ENCODE results near the gene PKD1L1. TPM values are rescaled to one million over a fixed set of nuclear protein-coding genes. Genes with fewer than 3 reads are reported as not detected.
"Not testable (repeated sequence)": the region's sequence is repeated elsewhere in the genome, so short reads cannot be mapped to it uniquely, and the experiment has no call there.

Gene PKD1L1
- total RNA-seq, 1 experiment from 2014 or later = 0.17 TPM

GRCh38 chr7:47956220-47956619, 8.0 kb upstream of the PKD1L1 start:
- DNase-seq (ENCODE audit: low read depth) = no peak

GRCh38 chr7:47954231-47954911, 6.1 kb upstream of the PKD1L1 start:
- peak; percentile 60 for DNase-seq (ENCODE audit: low read depth)

- DNase-seq (ENCODE audit: low read depth) = no peak
Measured at GRCh38 chr7:47953822-47954221, 5.6 kb upstream of the PKD1L1 start.

- DNase-seq (ENCODE audit: low read depth) = no peak
Measured at GRCh38 chr7:47952224-47952623, 4.0 kb upstream of the PKD1L1 start.

- DNase-seq (ENCODE audit: low read depth) = no peak
Measured at GRCh38 chr7:47951374-47951773, 3.1 kb upstream of the PKD1L1 start.

- DNase-seq (ENCODE audit: low read depth) = no peak
Measured at GRCh38 chr7:47950714-47951113, 2.4 kb upstream of the PKD1L1 start.

GRCh38 chr7:47949703-47950102, 1.4 kb upstream of the PKD1L1 start:
- DNase-seq (ENCODE audit: low read depth) = no peak

GRCh38 chr7:47947355-47947749, 914 bp downstream of the PKD1L1 start:
- no peak for DNase-seq (ENCODE audit: low read depth)

- no peak for DNase-seq (ENCODE audit: low read depth)
Measured at GRCh38 chr7:47946581-47947354, 1.5 kb downstream of the PKD1L1 start.

GRCh38 chr7:47945261-47946015, 2.8 kb downstream of the PKD1L1 start:
- peak; percentile 75 for DNase-seq (ENCODE audit: low read depth)

- no peak for DNase-seq (ENCODE audit: low read depth)
Measured at GRCh38 chr7:47944536-47945260, 3.6 kb downstream of the PKD1L1 start.

- DNase-seq (ENCODE audit: low read depth) = no peak
Measured at GRCh38 chr7:47943676-47944474, 4.4 kb downstream of the PKD1L1 start.

GRCh38 chr7:47942651-47943050, 5.6 kb downstream of the PKD1L1 start:
- DNase-seq (ENCODE audit: low read depth) = not testable (repeated sequence)

- DNase-seq (ENCODE audit: low read depth) = no peak
Measured at GRCh38 chr7:47942132-47942531, 6.1 kb downstream of the PKD1L1 start.

GRCh38 chr7:47941136-47941844, 7.0 kb downstream of the PKD1L1 start:
- DNase-seq (ENCODE audit: low read depth) = peak; percentile 66

GRCh38 chr7:47940088-47941013, 7.9 kb downstream of the PKD1L1 start:
- peak; percentile 45 for DNase-seq (ENCODE audit: low read depth)

GRCh38 chr7:47939425-47940036, 8.7 kb downstream of the PKD1L1 start:
- DNase-seq (ENCODE audit: low read depth) = no peak

- DNase-seq (ENCODE audit: low read depth) = no peak
Measured at GRCh38 chr7:47938574-47939165, 9.6 kb downstream of the PKD1L1 start.
